Dedifferentiated amniotic fluid mesenchymal stem cell (primary cell): ENCODE data around the gene DLD.
A peak's percentile ranks its signal among the peaks of the same experiment; 100 is the strongest.
"Not testable (repeated sequence)": the region's sequence is repeated elsewhere in the genome, so short reads cannot be mapped to it uniquely, and the experiment has no call there.

ENCODE experiments used
- DNase-seq: peaks from one replicate; pipeline ENCODE4 v3.0.0-alpha.2; 2016; ENCODE audit errors: extremely low spot score

Gene DLD

DNA sequence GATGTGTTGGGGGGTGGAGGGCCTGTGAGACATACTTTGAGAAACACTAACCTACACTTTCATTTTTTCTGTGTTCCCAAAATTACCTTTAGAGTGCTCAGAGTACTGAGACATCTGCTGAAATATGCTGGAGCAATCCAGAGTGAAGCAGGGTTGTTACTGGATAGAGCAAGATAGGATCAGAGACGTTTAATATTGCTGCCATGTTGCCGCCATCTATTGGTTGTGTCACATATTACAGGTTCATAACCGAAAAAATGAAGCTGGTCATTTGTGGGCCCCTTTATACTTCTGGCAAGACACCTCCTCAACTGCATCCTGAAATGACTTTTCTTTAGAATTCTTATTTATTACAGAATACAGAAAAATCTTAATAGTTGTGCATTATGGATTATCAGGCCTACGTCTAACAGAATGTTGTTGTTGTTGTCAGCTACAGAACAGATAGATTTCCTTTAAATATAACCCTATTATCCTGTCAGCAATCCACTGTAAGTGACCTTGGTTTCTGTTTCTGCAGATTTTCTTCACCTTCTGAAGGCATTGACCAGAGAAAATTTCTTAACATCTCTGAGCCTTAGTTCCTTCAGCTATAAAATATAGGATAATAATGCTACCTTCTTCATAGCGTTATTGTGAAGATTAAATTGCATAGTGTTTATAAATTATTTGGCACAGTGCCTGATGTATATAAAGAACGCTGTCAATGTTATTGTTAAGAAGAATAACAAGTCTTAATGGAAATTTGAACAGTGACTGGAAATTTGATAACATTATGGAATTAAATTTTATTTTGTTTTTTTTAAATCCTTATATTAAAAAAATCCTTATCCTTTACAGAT, 16.2 kb upstream of the DLD start:
- DNase-seq = peak; percentile 64

DNA sequence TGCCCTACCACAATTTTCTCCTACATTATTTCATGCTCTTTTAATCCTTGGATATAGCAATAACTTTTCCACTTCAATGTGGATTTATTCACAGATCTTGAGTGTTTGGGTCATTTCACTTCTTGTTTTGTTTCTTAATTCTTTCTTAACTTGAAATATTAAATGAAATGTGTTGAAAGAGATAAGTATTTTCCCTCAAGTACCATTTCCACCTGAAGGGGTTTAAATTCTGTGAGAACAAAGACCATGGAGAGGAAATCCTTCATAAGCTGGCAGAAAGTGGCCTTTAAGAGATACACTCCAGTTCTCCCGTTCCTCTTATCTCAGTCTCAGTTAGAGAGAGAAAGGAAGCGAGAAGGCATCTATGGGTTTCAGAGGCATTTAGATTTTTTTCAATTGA, 14.1 kb upstream of the DLD start:
- DNase-seq = no peak

DNA sequence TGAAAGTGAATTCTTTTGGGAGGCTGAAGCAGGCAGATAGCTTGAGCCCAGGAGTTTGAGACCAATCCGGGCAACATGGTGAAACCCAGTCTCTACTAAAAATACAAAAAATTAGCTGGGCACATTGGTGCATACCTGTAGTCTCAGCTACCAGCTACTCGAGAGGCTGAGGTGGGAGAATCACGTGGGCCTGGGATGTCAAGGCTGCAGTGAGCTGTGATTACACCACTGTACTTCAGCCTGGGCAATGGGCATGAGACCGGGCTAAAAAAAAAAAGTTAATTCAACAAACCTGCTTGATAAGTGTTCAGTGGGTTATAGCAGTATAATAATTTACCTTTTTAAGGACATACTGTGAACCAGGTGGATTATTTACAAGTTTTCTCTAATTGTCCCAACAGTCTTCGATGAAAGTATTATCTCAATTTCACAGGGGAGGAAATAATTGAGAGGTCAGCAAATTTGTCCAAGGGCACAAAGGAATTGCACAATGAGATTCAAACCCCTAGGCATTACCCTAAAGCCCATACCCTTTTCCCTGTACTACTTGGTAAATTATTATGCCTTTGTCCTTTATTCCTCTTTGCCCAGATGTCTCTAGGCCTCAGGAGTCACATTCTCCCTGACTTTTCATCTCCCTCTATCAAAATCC, 13.1 kb upstream of the DLD start:
- no peak for DNase-seq

DNA sequence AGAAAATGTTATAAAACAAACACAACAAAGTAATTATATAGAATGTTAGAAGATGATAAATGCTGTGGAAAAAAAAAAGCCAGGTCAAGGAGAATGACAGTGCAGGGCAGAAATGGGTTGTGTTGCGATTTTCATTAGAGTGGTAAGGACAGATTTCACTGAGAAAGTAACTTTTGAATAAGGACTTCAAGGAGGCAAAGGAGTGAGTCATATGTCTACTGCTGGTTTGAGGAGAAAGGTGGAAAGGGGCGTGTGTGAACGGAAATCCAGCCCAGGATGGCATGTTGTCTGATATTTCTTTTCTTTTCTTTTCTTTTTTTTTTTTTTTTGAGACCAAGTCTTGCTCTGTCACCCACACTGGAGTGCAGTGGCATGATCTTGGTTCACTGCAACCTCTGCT, 12.3 kb upstream of the DLD start:
- DNase-seq = no peak

DNA sequence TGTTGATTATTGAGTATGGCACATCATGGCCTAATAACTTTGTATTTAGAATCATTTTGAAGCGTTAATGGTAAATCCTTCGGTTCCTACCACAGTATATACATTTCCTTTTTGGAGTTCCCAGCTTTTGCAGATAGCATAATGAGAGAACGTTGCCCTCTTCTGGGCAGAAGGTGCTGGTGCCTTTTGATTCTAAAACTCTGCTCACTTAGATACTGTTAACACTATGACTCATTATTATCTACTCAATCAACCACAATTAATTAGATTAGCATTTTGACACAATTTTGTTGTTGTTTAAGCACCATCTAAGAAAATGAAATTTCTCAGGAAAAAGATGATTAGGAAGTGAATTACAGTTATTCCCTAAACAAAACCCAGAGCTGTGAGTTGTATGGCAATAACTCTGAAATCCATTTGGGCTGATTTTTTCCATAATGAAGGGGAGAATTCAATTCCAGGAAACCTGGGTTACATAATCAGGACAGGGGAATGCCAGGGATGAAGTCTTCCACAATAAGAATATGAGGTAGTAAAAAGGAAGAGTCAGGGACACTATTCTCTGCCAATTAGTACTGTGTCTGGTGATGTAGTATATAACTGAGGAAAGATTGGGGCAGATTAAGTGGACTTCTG, 11.5 kb upstream of the DLD start:
- DNase-seq = peak; percentile 54

DNA sequence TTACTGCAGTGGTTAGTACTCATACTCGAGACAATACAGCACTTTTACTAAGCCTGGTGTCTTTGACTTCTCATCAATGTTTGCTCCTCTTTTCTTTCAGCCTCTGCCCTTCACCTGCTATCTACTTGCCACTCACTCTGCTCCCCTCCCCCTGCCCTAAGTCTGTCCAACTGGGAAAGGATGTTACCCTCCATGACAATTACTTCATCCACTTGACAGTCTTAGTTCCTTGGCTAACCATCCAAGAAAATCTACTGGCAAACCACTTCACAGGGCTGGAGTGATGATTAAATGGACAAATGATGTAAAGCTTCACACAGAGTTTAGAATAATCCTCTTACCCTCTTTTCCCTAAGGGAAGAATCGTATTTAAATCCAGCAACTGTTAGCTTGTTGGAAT, 8.2 kb upstream of the DLD start:
- DNase-seq = no peak

DNA sequence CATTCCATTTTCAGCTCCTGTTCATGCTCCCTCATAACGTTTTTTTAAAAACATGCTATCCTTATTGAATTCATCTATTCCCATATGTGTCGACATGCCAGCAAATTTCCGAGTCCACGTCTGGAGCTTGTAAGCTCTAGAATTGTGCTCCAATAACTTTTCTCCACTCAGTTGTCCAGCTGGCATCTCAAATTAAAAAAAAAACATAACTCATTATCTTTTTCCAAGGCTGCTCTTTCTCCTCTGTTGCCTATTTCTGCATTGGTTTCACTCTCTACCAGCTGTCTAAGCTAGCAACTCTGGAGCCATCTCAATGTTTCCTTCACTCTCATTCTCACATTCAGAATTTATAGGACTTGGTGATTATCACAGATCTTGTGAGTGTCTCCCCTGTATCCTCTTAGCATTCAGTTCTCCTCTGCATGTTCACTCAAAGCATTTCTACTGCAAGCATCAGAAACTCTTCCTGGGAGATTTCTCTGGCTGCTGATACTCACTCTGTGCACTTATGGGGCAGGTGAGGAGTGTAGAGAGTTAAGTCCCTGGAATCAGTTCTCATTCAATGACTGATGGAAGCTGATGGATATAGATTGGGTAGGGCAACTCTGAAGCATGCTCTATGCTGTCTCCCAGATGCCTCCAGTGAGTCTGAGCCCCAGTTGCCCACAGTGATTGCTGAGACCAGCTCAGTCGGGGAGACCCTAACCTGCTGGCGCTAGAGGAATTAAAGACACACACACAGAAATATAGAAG, 6.7 kb upstream of the DLD start:
- no peak for DNase-seq

DNA sequence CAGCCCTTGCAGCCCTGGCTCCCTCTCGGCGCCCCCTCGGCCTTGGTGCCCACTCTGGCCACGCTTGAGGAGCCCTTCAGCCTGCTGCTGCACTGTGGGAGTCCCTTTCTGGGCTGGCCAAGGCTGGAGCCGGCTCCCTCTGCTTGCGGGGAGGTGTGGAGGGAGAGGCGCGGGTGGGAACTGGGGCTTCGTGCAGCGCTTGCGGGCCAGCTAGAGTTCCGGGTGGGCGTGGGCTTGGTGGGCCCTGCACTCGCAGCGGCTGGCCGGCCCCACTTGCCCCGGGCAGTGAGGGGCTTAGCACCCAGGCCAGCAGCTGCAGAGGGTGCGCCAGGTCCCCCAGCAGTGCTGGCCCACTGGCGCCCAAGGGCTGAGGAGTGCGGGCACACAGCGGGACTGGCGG, 3.2 kb upstream of the DLD start:
- DNase-seq = not testable (repeated sequence)

DNA sequence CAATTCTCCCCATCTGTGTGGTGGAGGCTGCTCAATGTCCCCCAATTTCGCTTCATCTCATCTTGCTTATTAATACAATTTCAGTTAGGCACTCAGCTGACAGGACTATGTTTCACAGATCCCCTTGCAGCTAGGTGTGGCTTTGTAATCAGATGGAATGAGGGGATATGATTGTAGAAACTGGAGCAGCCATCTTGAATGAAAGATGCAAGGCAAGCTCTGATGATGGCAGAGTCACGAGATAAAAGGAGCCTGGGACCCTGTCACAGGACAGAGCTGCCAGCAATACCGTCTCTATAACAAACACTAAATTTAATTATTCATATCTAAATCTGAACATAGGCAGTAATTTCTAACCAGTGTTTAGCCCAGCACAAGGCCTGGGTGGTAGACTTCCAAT, 991 bp upstream of the DLD start:
- no peak for DNase-seq

DNA sequence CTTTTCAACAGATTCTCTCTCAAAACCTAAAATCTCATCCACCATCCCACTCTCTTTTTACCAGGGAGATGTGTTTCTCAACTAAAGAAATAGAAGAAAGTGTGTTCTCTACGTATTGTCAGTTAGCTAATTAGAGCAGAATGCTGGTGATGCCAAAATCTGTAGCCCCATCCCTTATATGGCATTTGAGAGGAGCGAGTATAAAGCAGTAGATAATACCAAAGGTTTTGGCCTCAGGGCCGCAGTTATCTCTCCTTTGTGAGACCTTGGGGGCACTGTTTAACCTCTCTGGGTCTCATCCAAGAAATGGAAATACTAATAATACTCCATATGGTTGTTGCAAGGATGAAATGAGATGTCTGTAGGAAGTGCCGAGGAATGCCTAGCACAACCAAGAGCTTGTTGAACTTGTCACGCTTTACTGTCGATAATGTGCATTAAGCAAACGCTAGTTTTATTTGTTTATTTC, 456 bp upstream of the DLD start:
- peak; percentile 16 for DNase-seq

DNA sequence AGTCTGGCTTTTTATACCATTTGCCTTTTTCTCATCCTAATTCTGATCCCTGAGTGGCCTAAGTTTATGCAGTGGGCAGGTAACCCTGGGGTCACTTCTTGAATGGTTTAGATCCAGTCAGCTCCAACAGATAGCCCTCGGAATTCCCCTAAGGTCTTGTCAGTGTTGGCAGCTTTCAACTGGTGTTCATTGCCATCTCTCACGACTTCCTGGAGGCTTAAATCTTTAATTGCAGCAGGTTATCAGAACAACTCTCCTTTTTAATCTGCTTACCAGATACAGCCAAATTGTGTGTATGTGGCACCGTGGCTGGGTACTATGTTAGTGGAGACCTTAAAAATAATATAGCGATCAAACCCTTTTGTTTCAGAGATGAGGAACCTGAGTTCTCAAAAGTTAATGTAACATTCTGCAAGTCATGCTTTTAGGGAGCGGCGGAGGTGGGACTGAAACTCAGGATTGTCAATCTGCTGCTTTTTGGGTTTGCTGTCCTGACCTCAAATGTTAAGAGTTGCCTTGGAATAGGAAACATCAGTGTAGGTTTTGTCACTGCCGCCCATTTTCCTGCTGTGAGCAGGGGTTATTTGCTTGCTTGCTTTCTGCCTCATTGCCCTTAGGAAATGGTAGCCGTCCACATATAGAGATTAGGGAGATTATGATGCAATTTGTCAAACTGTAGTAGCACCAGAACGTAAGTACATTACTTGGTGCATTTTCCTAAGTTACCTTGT, 818 bp downstream of the DLD start:
- DNase-seq = no peak

DNA sequence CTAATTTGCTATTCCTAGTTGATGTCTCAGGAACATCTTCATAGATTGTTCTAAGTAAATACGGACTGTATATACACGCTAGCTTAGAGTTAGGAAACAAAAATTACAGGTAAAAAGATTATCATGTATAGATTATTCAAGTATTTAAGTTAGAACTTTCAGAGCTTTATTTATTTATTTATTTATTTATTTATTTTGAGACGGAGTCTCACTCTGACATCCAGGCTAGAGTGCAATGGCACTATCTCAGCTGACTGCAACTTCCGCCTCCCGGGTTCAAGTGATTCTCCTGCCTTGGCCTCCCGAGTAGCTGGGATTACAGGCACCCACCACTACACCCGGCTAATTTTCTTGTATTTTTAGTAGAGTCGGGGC, 1.4 kb downstream of the DLD start:
- not testable (repeated sequence) for DNase-seq

DNA sequence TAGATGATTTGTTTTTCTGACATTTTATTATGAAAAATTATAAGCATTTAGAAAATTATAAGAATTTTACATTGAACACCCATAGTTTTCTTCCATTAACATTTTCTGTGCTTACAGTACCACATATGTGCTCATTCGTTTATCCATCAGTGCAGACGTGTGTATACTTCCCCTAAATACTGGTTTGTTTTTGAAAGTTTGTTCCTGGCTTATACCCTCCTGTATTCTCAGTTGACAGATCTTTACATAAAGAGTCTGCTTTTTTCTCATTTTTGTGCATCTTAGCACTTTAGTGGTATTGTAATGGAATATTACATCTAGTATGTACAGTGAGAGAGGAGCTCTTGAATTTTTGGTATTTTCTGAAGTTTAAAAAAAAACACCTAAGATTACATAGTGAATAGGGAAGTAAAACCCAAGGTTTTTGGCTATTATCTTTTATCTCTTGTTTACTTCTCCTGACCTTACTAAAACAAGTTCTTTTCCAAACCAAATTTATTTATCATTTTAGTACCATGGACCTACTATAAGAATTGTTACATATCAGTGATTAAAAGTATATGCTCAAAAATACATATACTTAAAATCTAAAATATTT, 8.1 kb downstream of the DLD start:
- DNase-seq = no peak

DNA sequence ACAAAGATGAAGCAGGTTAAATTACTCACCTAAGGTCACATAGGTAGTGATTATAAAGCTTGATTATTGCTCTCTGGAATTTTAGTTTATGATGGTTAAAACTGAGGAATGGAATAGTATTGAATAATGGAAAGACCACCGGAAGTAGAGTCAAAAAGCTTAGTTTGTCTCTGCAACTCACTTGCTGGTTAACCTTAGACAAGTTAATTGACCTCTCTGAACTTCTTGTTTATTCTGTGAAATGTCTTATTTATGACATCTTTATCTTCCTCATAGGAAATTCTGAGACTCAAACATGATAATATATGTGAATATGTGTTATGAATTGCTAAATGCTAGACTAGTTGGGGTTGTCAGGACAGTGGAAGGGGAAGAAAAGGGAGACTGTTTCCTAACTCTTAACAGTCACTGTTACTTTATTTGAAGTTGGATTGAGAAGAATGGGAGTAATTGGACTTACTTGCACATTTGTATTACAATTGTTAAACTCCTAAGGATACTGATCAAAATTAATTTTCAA, 9.6 kb downstream of the DLD start:
- no peak for DNase-seq

DNA sequence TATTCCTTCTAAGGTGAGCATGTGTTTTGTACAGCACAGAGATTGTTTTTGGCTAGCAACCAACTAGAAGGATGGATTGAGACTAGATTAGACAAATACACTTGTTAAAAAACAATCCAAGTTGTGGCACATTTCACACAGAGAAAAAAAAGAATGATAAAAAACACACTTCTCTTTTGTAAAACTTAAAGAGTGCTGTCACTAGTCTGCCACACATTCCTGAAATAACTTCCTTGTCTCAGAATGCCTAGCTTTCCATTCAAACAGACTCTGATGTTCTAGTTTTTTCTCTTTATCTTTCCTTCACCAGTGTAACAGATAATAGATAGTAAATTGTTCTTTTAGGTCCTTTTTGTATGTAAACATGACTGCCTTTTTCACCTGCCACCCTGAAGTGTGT, 11.4 kb downstream of the DLD start:
- DNase-seq = no peak

DNA sequence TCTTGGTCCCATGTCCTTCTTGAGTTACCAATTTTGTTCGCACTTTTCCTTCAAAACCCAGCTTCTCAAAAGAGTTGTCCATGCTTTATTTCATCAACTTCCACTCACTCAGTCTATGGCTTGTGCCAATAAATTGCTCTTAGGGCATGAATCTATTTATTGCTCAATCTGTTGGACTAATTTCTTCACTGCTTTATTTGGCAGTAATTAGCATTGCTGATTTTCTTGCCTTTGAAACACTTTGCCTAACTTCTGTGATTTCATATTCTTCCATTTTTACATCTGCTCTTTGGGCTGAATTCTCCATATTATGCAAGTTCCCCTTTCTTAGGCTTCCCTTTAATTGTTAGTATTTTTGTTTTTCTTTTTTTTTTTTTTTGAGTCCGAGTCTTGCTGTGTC, 16.8 kb downstream of the DLD start:
- DNase-seq = no peak

DNA sequence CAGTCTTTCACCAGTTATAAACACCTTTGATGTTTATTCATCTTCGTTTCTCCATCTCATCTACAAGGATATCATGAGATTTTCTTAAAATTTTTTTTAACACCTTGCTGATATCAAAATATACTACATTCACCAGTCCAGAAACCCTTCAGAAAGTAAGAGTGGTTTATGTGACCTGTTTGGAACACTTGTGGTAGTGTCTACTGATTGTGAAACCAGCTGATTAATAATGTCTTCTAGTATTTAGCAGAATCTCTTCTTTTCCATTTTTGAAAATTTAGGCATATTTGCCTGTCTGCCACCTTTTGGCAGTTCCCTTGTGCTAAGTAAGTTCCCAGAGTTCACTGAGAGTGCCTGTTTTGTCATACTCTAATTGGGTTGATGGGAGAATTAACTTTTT, 18.5 kb downstream of the DLD start:
- no peak for DNase-seq

DNA sequence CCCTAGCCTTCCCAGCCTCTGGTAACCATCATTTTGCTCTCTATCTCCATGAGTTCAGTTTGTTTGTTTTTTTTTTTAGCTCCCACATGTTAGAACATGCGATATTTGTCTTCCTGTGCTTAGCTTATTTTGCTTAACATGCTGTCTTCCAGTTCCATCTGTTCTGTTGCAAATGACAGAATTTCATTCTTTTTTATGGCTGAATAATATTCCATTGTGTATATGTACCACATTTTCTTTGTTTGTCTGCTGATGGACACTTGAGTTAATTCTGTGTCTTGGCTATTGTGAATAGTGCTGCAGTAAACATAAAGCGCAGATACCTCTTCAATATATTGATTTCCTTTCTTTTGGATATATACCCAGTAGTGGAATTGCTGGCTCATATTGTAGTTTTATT, 21.0 kb downstream of the DLD start:
- no peak for DNase-seq

DNA sequence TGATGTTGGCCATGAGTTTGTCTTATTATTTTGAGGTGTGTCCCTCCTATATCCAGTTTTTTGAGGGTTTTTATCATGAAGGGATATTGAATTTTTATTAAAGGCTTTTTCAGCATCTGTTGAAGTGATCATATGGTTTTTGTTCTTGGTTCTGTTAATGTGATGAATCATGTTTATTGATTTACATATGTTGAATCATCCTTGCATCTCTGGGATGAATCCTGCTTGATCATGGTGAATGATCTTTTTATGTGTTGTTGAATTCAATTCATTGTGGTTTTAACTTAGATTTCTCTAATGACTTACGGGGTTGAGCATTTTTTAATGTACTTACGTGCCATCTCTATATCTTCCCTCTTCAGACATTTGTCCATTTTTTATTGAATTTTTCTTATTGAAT, 22.9 kb downstream of the DLD start:
- DNase-seq = no peak

DNA sequence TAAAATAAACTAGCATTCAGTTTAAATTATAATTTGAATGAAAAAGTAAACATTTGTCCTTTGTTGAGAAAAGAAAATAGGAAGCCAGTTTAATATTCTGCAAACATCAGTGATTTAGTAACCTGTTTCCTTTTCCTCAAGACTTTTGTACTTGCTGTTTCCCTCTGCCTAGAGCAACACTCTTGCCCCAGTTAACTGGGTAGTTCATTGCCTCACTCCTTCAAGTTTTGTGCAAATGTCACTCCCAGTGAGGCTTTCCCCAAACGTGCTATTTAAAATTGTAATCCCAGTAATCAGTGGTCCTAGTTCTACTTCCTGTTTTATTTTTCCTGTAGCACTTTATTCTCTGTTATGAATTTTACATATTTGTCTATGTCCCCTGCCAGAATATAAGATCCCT, 23.8 kb downstream of the DLD start:
- no peak for DNase-seq

DNA sequence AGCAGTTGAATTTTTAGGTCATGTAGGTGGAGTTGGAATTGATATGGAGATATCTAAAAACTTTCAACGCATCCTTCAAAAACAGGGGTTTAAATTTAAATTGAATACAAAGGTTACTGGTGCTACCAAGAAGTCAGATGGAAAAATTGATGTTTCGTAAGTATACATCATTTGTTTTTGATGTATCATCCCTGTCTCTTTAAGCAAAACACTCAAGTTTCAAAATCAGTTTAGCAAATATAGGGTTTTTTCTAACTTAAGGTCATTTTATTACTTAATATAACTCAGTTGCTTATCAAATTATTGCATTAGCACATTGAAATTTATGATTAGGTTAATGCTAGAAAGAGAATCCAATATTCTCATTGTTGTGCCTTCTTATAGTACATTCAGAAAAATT, 24.6 kb downstream of the DLD start:
- DNase-seq = no peak
